ENCODE data around the gene PMPCA. TPM values are rescaled to one million over a fixed set of nuclear protein-coding genes. Genes with fewer than 3 reads are reported as not detected.

PMPCA gene
- total RNA-seq, 1 experiment from 2014 or later, result 94.5 TPM

DNA sequence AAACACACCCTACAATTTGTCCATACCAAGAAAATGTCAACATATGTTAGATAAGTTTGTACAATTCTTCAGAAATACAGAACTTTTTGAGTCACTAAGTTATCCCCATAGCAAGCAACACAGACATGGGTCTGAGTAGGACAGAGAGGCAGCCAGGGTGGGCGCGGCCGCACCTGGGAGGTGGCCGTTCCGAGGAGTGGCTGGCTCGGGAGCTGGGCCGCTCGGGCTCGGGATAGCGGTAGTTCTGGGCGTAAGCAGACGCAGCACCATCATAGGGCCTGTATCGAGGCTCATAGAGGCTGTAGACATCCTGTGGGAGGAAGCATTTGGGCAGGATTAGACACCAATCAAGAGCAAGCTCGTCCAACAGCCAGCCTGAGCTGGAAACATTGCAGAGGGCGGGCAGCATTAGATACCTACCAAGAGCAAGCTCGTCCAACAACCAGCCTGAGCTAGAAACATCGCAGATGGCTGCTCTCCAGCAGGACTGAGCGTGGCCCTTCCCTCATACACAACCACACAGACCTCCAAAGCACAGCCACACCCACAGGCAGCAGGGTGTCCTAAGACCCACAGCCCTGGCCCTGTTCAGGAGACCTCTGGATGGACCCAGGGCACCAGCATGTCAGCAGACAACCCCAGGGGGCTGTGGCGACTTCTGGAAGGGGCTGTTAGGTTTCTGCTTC is 61.5 kb downstream of the PMPCA start:
- no peaks in the 10 kb centered on the region for H3K9me3 ChIP-seq (ENCODE audit: control insufficient read depth, low read depth, low read length)
- no peaks in the 10 kb centered on the region for H4K20me1 ChIP-seq (ENCODE audit: control insufficient read depth, insufficient read depth, insufficient read length)
- H3K14ac ChIP-seq (ENCODE audit: insufficient read depth, low read length), result no peak overlapping the region
- no peak overlapping the region for H2BK15ac ChIP-seq (ENCODE audit: low read depth, low read length)
- H3K23ac ChIP-seq (ENCODE audit: insufficient read length, low read depth, low read length), result no peak overlapping the region
- no peak overlapping the region for H2AFZ ChIP-seq (ENCODE audit: low read length)
- H4K91ac ChIP-seq (ENCODE audit: insufficient read length, low read depth, low read length), result no peak overlapping the region
- H3K23me2 ChIP-seq (ENCODE audit: insufficient read length, low read depth, low read length, poor library complexity, severe bottlenecking), result no peaks in the 10 kb centered on the region
- H4K5ac ChIP-seq (ENCODE audit: insufficient read length, low read depth, low read length), result no peak overlapping the region
- H2BK12ac ChIP-seq (ENCODE audit: insufficient read length, low read depth, low read length), result no peak overlapping the region
- Mint-ChIP-seq H3K27me3 (ENCODE audit: low read depth) (no peaks in the 10 kb centered on the region), H3K4me3 (no peak overlapping the region), H3K36me3 (ENCODE audit: insufficient read depth in 1 of 3, low read depth in 3 of 3) (peaks cover 32 to 86% (median 79%) of the 10 kb centered on the region in 3 experiments; a peak in 6 of 7 replicates), H3K9me3 (no peaks in the 10 kb centered on the region), H3K27ac (no peak overlapping the region), H3K4me1 (no peaks in the 10 kb centered on the region)
- no peak overlapping the region for H3K9ac ChIP-seq (ENCODE audit: extremely low read depth, insufficient read length, low read length)
- DNase-seq, result no peak
- H2BK120ac ChIP-seq (ENCODE audit: low read depth, low read length, poor library complexity, severe bottlenecking), result no peak overlapping the region
- H3K18ac ChIP-seq (ENCODE audit: insufficient read length, low read depth, low read length), result no peak overlapping the region
- no peaks in the 10 kb centered on the region for H3K27me3 ChIP-seq (ENCODE audit: insufficient read depth, low read length)
- H4K8ac ChIP-seq (replicated peaks; ENCODE audit: insufficient read length, low read depth, low read length), result no peak overlapping the region
- H2BK20ac ChIP-seq (ENCODE audit: low read depth, low read length, poor library complexity, severe bottlenecking), result no peak overlapping the region
- no peak overlapping the region for H3K56ac ChIP-seq (ENCODE audit: insufficient read length, low read depth, low read length)
- WGBS (ENCODE audit: extremely low coverage, insufficient read length, low lambda C conversion rate), result no CpG with 5 or more reads among the region's 19 CpGs
- H3K79me1 ChIP-seq (ENCODE audit: insufficient read depth, low read depth, low read length, poor library complexity, severe bottlenecking), result peaks cover 29% of the 10 kb centered on the region
- no peak overlapping the region for H3K4ac ChIP-seq (ENCODE audit: low read depth, low read length)
- H3K27ac ChIP-seq (ENCODE audit: insufficient read length, low read depth, low read length), result no peak overlapping the region
- no peak overlapping the region for H2AK5ac ChIP-seq (ENCODE audit: insufficient read length, low read length)
- no peaks in the 10 kb centered on the region for H3K4me1 ChIP-seq (ENCODE audit: insufficient read depth, low read length)
- TF ChIP-seq, protein P1, sequence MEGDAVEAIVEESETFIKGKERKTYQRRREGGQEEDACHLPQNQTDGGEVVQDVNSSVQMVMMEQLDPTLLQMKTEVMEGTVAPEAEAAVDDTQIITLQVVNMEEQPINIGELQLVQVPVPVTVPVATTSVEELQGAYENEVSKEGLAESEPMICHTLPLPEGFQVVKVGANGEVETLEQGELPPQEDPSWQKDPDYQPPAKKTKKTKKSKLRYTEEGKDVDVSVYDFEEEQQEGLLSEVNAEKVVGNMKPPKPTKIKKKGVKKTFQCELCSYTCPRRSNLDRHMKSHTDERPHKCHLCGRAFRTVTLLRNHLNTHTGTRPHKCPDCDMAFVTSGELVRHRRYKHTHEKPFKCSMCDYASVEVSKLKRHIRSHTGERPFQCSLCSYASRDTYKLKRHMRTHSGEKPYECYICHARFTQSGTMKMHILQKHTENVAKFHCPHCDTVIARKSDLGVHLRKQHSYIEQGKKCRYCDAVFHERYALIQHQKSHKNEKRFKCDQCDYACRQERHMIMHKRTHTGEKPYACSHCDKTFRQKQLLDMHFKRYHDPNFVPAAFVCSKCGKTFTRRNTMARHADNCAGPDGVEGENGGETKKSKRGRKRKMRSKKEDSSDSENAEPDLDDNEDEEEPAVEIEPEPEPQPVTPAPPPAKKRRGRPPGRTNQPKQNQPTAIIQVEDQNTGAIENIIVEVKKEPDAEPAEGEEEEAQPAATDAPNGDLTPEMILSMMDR (conservative IDR thresholded peaks at IDR 0.05), result no peak
- no peak overlapping the region for H3T11ph ChIP-seq (ENCODE audit: low read length)
- H3K79me2 ChIP-seq (ENCODE audit: insufficient read depth, low read length), result peaks cover 21% of the 10 kb centered on the region; the same call in 1 of the 2 replicates
- no peak overlapping the region for H2BK5ac ChIP-seq (ENCODE audit: insufficient read length, low read length)
- H3K4me2 ChIP-seq (ENCODE audit: insufficient read depth, insufficient read length, low read length), result no peak overlapping the region
